Measurements from ENCODE around the gene ADIPOR2. TPM values are rescaled to one million over a fixed set of nuclear protein-coding genes. Genes with fewer than 3 reads are reported as not detected.

ADIPOR2 gene
- total and polyA plus RNA-seq, 8 donors = 2.9 to 185 (median 26.9) TPM

GRCh38 chr12:1647285-1647669 lies 43.6 kb upstream of the ADIPOR2 start:
- H3K9me3 ChIP-seq = no peaks in the 10 kb centered on the region
- no peak overlapping the region for H3K4me3 ChIP-seq
- H3K27me3 ChIP-seq = no peaks in the 10 kb centered on the region
- intact Hi-C loops (cut with DNase I; ENCODE audit: low total_unique reads) = no loop called here
- 90 to 97% (median 92%) methylated on average over 3 of the region's 3 CpGs for WGBS, 5 donors
- no peak for DNase-seq
- H3K4me1 ChIP-seq = peaks cover 14 to 45% (median 30%) of the 10 kb centered on the region in 4 donors
- H3K27ac ChIP-seq = no peak overlapping the region
- no peak for TF ChIP-seq EP300 (IDR thresholded peaks at IDR 0.05)
- TF ChIP-seq POLR2AphosphoS5 (IDR thresholded peaks at IDR 0.05) = no peak
- TF ChIP-seq POLR2A (IDR thresholded peaks at IDR 0.05) = no peak
- TF ChIP-seq CTCF (IDR thresholded peaks at IDR 0.05) = no peak
- H3K36me3 ChIP-seq = peaks cover 0 to 22% (median 10%) of the 10 kb centered on the region in 4 donors

- Histone ChIP-seq H3K36me3 (peaks cover 0 to 22% (median 10%) of the 10 kb centered on the region in 4 donors), H3K4me3 (no peak overlapping the region), H3K27me3 (no peaks in the 10 kb centered on the region), H3K9me3 (no peaks in the 10 kb centered on the region), H3K4me1 (peaks cover 0 to 39% (median 18%) of the 10 kb centered on the region in 4 donors), H3K27ac (peak overlapping the region in 2 of 5 donors; percentile 34 to 56)
- intact Hi-C loops (cut with DNase I; ENCODE audit: low total_unique reads) = loop anchor here (5.0 kb wide), 1 partner anchor 142 kb away; no protein-coding TSS in a partner anchor
- WGBS, 5 donors = 24 to 44% (median 35%) methylated on average over 5 of the region's 5 CpGs
- TF ChIP-seq CTCF (IDR thresholded peaks at IDR 0.05) (no peak), POLR2AphosphoS5 (IDR thresholded peaks at IDR 0.05) (no peak), EP300 (IDR thresholded peaks at IDR 0.05) (no peak), POLR2A (IDR thresholded peaks at IDR 0.05) (no peak)
- DNase-seq = no peak
Measured at GRCh38 chr12:1650260-1650977, 40.5 kb upstream of the ADIPOR2 start.

- Histone ChIP-seq H3K9me3 (no peaks in the 10 kb centered on the region), H3K4me3 (no peak overlapping the region), H3K27me3 (no peaks in the 10 kb centered on the region), H3K36me3 (peaks cover 0 to 18% (median 9%) of the 10 kb centered on the region in 4 donors), H3K27ac (peak overlapping the region in 2 of 5 donors; percentile 34 to 56), H3K4me1 (peaks cover 0 to 39% (median 16%) of the 10 kb centered on the region in 4 donors)
- intact Hi-C loops (cut with DNase I; ENCODE audit: low total_unique reads) = loop anchor here (5.0 kb wide), 1 partner anchor 141 kb away; no protein-coding TSS in a partner anchor
- no peak for DNase-seq
- 40 to 68% (median 44%) methylated on average over 6 of the region's 6 CpGs for WGBS, 5 donors
- TF ChIP-seq EP300 (IDR thresholded peaks at IDR 0.05) (no peak), POLR2A (IDR thresholded peaks at IDR 0.05) (no peak), CTCF (IDR thresholded peaks at IDR 0.05) (no peak), POLR2AphosphoS5 (IDR thresholded peaks at IDR 0.05) (no peak)
Measured at GRCh38 chr12:1650978-1651361, 39.9 kb upstream of the ADIPOR2 start.

- H3K27me3 ChIP-seq = no peaks in the 10 kb centered on the region
Measured at GRCh38 chr12:1651946-1652345, 38.9 kb upstream of the ADIPOR2 start.

More at GRCh38 chr12:1651946-1652345, 38.9 kb upstream of the ADIPOR2 start:
- Histone ChIP-seq H3K36me3 (peaks cover 0 to 9% (median 4%) of the 10 kb centered on the region in 4 donors), H3K4me1 (peaks cover 0 to 40% (median 16%) of the 10 kb centered on the region in 4 donors), H3K27ac (peak overlapping the region in 1 of 5 donors; percentile 56), H3K4me3 (no peak overlapping the region), H3K9me3 (no peaks in the 10 kb centered on the region)
- no peak for TF ChIP-seq EP300 (IDR thresholded peaks at IDR 0.05)
- no peak for TF ChIP-seq CTCF (IDR thresholded peaks at IDR 0.05)
- TF ChIP-seq POLR2A (IDR thresholded peaks at IDR 0.05) = no peak
- TF ChIP-seq POLR2AphosphoS5 (IDR thresholded peaks at IDR 0.05) = no peak
- intact Hi-C loops (cut with DNase I; ENCODE audit: low total_unique reads) = loop anchor here (5.0 kb wide), 1 partner anchor 140 kb away; no protein-coding TSS in a partner anchor
- no peak for DNase-seq

All from stomach (tissue), 9 donors.